Activated CD8-positive, alpha-beta memory T cell treated with anti-CD3 and anti-CD28 coated beads for 4 hours (primary cell): ENCODE data around the gene TTC9.
A peak's percentile ranks its signal among the peaks of the same experiment; 100 is the strongest.

Experiments
- DNase-seq, 2 donors: peaks; one replicate each; pipeline ENCODE4 v3.0.0-alpha.2; 2020; ENCODE audit warnings: low read depth in 2 of 2

Gene TTC9

DNA sequence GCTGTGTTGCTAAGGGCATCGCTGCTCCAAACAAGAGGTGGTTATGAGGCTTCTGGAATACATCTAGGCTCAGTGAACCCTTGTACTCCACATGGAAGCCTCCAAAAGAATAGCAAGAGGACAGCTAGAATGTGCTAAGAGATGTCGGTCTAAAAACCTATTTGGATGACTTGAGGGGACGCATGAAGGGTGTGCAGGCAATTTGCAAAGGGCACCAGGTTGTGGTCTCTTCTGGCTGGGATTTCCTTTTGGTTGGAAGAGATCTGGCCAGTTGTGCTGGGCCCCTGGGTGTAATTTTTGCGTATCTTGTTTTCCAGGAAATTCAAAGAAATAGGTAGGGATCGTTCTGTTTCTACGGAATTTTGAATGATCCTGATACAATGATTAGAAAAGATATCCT is 4.2 kb downstream of the TTC9 start:
- DNase-seq, result no peak

DNA sequence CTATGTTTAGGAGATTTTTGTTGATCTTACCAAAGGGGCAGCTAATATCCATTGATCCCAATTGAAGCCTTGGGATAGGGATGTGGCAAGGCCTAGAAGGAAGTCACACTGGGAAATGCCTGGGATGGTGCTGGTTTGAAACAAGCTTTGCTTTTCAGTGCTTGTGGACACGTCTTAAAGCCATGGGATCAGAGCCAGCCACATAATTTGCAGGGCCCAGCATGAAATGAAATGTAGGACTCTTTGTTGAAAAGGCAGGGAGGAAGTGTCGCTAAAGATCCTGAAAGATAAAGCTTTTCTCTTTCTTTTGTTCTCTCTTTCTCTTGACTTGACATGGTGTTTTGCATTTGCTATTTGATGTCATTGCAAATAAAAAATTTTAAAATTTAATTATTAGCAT is 5.0 kb downstream of the TTC9 start:
- DNase-seq, result no peak

DNA sequence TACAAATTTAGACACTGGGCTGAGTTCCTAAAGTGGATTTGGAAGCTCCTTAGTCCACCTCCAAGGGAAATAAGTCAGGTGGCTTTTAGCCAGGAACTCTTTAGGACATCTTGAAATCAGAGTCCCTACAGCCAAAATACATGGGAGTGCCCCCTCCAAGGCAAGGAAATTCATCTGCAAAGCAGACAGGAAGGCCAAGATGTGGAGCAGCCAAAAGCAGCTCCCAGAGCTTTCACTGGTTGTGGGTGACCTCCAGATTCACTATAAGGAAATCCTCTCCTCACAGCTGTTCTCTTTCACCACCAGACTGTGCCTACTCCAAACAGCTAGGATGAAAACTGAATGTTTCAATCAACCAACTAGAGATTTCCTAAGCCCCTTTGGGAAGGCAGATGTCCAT is 6.6 kb downstream of the TTC9 start:
- no peak for DNase-seq

GRCh38 chr14:70649803-70650202 is 8.1 kb downstream of the TTC9 start:
- no peak for DNase-seq

DNA sequence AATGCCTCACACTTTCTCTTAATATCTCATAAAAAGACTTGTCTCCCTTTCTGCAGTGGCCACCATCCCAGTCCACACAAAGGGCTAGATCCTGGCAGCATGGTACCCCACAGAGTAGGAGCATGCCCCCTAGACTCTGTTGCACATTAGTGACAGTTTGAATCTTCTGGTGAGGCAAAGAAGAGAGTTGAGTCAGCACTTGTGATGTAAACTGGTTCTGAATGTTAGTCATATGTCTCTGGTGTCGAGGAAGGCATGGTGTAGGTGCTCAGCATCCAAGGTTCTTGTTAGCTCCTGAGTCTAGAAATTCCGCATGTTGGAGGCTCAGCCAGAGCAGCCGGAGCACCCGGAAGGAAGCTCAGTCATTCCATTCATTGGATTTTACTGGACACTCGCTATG is 9.8 kb downstream of the TTC9 start:
- DNase-seq, result no peak

DNA sequence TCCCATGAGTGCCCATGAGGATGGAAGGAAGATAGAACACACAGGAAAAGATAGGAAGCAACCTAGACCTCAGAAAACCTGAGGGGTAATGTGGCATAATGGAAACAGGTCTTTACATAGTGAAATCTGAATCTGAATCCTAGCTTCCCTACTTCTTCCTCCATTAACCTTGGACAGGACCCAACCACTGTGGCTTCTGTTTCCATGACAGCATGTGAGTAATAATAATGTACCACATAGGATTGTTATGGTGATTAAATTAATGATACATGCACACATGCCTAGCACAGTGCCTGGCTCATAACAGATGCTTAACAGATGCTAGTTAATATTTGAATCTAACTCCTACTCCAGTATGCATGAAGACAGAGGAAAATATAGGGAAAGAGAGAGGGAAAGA is 11.2 kb downstream of the TTC9 start:
- no peak for DNase-seq

GRCh38 chr14:70653662-70654061 is 11.9 kb downstream of the TTC9 start:
- DNase-seq, result no peak

DNA sequence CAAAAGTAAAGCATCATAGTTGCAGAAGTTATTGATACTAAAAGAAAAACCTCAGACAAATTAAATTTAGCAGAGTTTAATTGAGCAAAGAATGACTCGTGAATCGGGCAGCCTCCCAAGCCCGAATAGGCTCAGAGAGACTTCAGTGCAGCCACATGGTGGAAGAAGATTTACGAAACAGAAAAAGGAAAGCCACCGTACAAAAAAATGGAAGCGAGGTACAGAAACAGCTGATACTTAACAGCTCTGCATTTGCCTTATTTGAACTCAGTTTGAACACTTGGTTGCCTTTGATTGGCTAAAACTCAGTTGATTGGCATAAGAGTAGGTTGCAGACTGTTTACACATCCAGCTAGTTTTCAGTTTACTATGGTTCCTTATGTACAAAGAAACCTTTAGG is 12.9 kb downstream of the TTC9 start:
- DNase-seq, result no peak

GRCh38 chr14:70655110-70655826 is 13.6 kb downstream of the TTC9 start:
- peak in 1 of 2 donors; percentile 58 for DNase-seq

DNA sequence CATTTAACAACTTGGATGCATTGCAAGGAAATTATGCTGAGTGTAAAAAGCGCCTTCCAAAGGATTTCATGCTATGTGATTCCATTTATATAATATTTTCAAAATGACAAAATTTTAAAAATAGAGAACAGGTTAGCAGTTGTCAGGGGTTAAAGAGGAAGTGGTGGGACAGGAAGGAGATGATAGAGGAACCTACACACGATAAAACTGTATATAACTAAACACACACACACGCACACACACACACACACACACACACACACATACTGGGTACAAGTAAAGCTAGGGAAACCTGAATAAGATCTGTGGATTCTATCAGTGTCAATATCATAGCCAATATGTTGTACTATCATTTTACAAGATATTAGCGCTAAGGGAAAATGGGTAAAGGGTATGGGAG is 17.2 kb downstream of the TTC9 start:
- no peak for DNase-seq

- no peak for DNase-seq
These were observed 19.5 kb downstream of the TTC9 start for GRCh38 chr14:70660967-70661893.

DNA sequence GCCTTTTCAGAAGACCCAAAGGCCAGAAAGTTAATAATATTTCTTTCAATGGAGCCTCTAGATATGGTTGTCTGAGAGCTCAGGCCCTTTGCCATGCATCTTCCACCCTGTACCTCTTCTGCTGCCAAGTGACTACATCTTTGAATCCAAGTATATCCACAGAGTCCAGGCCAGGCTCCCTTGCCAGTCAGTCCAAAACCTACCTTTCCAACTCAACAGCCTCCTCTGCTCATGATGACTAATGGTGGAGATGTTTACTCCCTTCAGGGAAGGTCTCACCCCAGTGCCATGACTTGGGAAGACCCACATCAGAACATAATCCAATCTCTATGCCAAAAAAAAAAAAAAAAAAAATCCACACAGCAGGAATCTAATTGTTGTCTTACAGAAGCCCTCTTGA is 20.4 kb downstream of the TTC9 start:
- no peak for DNase-seq

GRCh38 chr14:70662816-70663215 is 21.1 kb downstream of the TTC9 start:
- no peak for DNase-seq

DNA sequence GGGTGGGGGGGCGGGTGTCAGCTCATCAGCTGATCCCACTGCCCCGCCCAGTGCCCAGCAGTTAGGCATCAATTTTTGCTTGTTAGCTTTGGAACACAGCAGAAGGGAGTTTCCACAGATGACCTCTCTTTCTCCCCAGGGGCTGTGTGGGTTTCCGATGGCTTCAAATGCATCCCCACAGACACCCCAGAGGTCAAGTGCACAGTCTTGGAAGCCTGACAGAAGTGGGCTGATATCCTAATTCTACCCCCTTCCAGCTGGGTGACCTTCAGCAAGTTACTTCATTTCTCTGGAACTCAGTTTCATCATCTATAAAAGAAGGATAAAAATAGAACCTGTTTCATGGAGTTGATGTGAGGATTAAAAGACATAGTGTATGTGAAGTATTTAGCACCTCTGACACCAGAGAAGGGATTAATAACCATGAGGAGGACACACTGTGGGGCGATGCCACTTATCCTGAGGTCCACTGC is 22.0 kb downstream of the TTC9 start:
- DNase-seq, result no peak

DNA sequence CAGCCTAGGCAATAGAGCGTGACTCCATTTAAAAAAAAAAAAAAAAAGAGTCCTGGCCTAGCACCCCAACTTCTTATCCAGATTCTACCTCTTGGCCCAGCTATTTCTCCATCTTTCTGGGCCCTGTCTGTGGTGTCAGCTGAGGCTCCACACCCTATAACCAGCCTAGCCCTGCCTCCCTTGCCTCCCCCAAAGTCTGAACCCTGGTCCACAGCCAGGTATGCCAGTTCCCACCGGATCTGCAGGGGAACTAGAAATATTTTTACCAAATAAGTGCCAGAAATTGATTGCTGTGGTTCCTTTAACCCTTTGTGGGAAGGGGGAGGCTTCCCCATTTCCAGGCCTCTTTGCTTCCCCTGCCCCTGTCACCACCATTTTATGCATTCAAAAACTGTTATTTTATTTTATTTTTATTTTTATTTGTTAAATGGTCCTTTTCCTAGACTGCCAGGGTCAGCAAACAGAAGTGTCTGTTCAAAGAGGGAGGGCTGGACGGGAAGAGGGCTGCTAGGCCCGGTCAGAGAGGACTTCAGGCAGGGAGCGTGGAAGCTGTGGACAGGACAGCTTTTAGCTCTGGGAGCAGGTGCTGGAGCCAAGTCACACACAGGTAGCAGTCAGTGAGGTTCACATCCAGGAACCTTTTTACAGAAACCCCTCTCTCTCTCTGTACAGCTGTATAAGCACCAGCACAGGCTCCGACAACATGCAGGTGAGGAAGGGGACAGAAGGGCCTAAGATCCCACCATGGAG is 23.2 kb downstream of the TTC9 start:
- no peak for DNase-seq

GRCh38 chr14:70665448-70666360 is 24.0 kb downstream of the TTC9 start:
- no peak for DNase-seq

DNA sequence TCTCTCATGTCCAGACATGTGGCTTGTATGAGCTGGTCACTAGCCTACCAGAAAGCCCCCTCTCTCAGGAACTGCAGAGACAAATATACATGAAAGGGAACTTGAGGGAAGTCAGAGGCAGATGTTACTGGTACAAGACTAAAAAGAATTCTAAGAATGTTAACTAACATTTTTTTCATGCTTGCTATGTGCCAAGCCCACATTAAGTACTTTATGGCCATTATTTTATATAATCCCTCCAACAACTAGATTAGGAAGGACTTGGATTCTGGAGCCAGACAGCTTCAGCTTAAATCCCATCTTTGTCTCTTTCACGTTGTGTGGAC is 24.6 kb downstream of the TTC9 start:
- no peak for DNase-seq

DNA sequence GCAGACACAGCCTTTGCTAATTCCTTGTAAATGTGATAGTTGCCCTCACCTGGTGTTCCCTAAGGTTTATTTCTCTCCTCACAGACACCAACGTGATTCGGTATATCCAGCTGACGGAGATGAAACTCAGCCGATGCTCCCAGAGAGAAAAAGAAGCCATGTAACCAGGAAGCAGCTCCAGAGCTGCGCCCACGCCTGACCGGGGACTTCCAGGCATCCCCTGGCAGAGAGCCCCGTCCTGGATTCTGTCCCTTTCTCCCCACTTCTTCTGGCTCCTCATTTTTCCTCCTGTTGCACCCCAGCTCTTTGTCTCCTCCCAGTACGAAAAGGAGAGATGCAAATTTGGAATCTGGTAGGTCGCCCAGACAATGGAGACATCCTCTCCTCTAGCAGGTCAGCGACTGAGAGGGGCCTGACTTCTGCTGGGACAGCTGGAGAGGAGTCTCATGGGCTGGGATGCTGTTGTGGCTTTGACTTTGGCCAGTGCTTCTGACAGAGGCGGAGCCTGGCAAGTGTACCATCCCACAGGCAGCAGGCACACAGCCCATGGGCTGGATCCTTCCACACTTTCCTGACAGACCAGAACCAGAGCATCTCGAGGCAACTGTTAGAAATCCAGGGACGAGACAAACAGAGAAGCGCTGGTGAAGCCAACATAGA is 29.4 kb downstream of the TTC9 start:
- DNase-seq, result no peak

DNA sequence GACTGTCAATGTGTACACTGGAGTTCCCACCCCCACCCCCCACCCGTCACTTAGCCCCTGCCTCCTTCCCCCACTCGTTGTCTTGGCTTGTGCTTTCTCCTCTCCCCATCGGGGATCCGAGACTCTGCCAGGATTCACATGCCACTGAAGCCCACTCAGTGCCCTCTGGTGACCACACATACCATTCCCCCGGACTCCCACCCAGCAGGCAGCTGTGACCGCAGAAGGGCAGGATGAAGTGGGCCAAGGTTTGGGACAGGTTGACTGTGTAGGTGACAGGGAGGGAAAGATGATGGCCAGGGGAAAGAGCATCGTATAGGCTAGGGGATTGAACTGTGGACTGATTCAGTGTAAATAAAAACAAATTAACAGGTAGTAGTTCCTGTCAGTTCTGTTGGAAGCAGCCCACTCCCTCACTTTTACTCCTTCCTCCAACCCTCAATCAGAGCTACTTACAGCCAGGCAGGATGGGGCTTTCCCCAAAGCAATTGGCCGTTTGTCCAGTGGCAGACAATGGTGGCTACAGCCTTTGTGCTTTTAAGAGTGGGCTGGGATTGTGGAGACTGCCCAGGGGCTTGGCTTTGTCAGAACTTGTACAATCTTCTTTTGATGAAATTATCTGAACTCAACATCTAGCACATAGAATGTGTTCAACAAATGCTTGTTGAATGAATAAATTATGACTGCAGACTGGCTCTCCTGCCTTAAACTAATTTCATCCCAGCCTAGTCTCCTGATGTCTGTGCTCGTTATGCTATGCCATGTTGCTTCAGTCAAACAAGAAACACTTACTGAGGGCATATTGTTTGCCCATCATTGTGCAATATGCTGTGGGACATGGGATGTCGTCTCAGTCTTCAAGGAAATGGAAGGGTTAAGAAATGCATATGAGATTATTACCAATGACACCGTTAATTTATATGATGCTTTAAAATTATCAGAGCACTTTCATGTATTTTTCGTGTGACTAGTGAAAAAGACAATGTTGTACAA is 30.2 kb downstream of the TTC9 start:
- no peak for DNase-seq

GRCh38 chr14:70677341-70677740 is 35.6 kb downstream of the TTC9 start:
- DNase-seq, result no peak
